Lower leg skin (tissue), 4 donors: ENCODE results near the gene UBE2J2. TPM values are rescaled to one million over a fixed set of nuclear protein-coding genes. Genes with fewer than 3 reads are reported as not detected.

Experiments used
- DNase-seq, 2 donors: peaks; one replicate each; pipeline ENCODE4 v3.0.0-alpha.2; 2019; ENCODE audit warnings: low spot score in 2 of 2
- H3K4me3 ChIP-seq: fragments of 200-600 bp; sonication (generic); 2 replicates; pipeline ENCODE4 v1.5.1; 2017; ENCODE audit warnings: mild to moderate bottlenecking, low read depth; ENCODE audit not compliant: poor library complexity, severe bottlenecking
- CTCF ChIP-seq, 3 donors: fragments of 450-650 bp; IDR thresholded peaks; one replicate each; pipeline ENCODE4 v1.5.1; 2016; ENCODE audit warnings: antibody characterized with exemption in 3 of 3, mild to moderate bottlenecking in 3 of 3, moderate library complexity in 2 of 3
- POLR2A ChIP-seq, 2 donors: fragments of 450-650 bp; IDR thresholded peaks; one replicate each; pipeline ENCODE4 v1.6.1; 2016 to 2017; ENCODE audit warnings: antibody characterized with exemption in 2 of 2, mild to moderate bottlenecking in 1 of 2, moderate library complexity in 1 of 2
- WGBS, 2 donors: methylation state at CpG; one replicate each; pipeline ENCODE4 v1.1.5; 2018; 5-methylcytosine and 5-hydroxymethylcytosine counted together
- intact Hi-C: fragments of 100-400 bp; cut with DNase I; formaldehyde crosslinking; loops from one replicate; pipeline ENCODE4 v1.15.0; 2023; ENCODE audit warnings: low total_unique reads
- microRNA-seq, 2 donors: library from miRNA; unstranded; fragments of <30 nt; microRNA quantifications; one replicate each; pipeline ENCODE4, GENCODE V29; 2016; ENCODE audit warnings: borderline replicate concordance in 2 of 2, borderline number of aligned reads in 1 of 2
- total RNA-seq, 4 donors: library from RNA; depleted of rRNA; stranded (reverse); fragments of >200 nt; gene quantifications; one replicate each; pipeline ENCODE4 v1.1.0, GENCODE V29; 2016

UBE2J2 gene
- total RNA-seq, 4 donors from 2014 or later, result 49.0 to 72.8 (median 54.0) TPM

GRCh38 chr1:1205769-1206375 is 67.8 kb downstream of the UBE2J2 start:
- WGBS, 2 donors, result 10 to 22% methylated on average over 6 to 21 of the region's 31 CpGs
- H3K4me3 ChIP-seq, result no peak overlapping the region
- TF ChIP-seq POLR2A (IDR thresholded peaks at IDR 0.05) (no peak), CTCF (IDR thresholded peaks at IDR 0.05) (no peak)
- no peak for DNase-seq
- intact Hi-C loops, result no loop called here

- no peak overlapping the region for H3K4me3 ChIP-seq
- TF ChIP-seq POLR2A (IDR thresholded peaks at IDR 0.05), result no peak
- TF ChIP-seq CTCF (IDR thresholded peaks at IDR 0.05), result no peak
- no peak for DNase-seq
- 68 to 82% methylated on average over 6 to 16 of the region's 19 CpGs for WGBS, 2 donors
- intact Hi-C loops, result no loop called here
Measured at GRCh38 chr1:1204998-1205768, 68.5 kb downstream of the UBE2J2 start.

- 84 to 96% methylated on average over 7 to 8 of the region's 8 CpGs for WGBS, 2 donors
- intact Hi-C loops, result no loop called here
- H3K4me3 ChIP-seq, result no peak overlapping the region
- no peak for DNase-seq
- TF ChIP-seq POLR2A (IDR thresholded peaks at IDR 0.05) (no peak), CTCF (IDR thresholded peaks at IDR 0.05) (no peak)
Measured at GRCh38 chr1:1204425-1204920, 69.2 kb downstream of the UBE2J2 start.

Small RNA genes lying within 50 kb of the gene (microRNA-seq; reads per million reads assigned to microRNA genes)
- gene MIR6726, result 1.7 to 2.7 reads per million in 2 donors
- gene MIR6727, result 0 reads per million in 2 donors

Other genes with a start within 250 kb of the UBE2J2 start
- 10 to 100 TPM in 2 of 4 donors, 1 to 10 TPM in 2; 9.4 to 19.5 (median 10.5) TPM for gene RNF223, start 199.5 kb downstream of the UBE2J2 start, total RNA-seq
- 10 to 100 TPM; 16.1 to 36.0 (median 21.5) TPM for gene C1orf159, start 157.8 kb downstream of the UBE2J2 start, total RNA-seq
- not detected for gene TTLL10, start 100.0 kb downstream of the UBE2J2 start, total RNA-seq
- gene TNFRSF18, start 67.3 kb downstream of the UBE2J2 start, total RNA-seq, result 10 to 100 TPM; 19.8 to 36.8 (median 25.8) TPM
- gene TNFRSF4, start 59.7 kb downstream of the UBE2J2 start, total RNA-seq, result 1 to 10 TPM in 1 of 4 donors, under 1 TPM in 1, not detected in 2; 0.69 to 1.4 TPM
- 100 to 1,000 TPM in 2 of 4 donors, 10 to 100 TPM in 2; 81.7 to 121 (median 104) TPM for gene SDF4, start 41.9 kb downstream of the UBE2J2 start, total RNA-seq
- gene B3GALT6, start 41.6 kb downstream of the UBE2J2 start, total RNA-seq, result 10 to 100 TPM; 12.8 to 26.1 (median 18.9) TPM
- gene C1QTNF12, start 27.1 kb downstream of the UBE2J2 start, total RNA-seq, result 1 to 10 TPM in 2 of 4 donors, under 1 TPM in 1, not detected in 1; 0.46 to 9.8 (median 5.9) TPM
- gene SCNN1D, start 6.6 kb upstream of the UBE2J2 start, total RNA-seq, result 1 to 10 TPM in 2 of 4 donors, under 1 TPM in 2; 0.84 to 5.3 (median 1.4) TPM
- gene ACAP3, start 34.1 kb upstream of the UBE2J2 start, total RNA-seq, result 100 to 1,000 TPM in 3 of 4 donors, 10 to 100 TPM in 1; 98.8 to 189 (median 115) TPM
- gene PUSL1, start 34.7 kb upstream of the UBE2J2 start, total RNA-seq, result 10 to 100 TPM; 42.3 to 62.1 (median 53.7) TPM
- 100 to 1,000 TPM; 101 to 185 (median 105) TPM for gene INTS11, start 50.8 kb upstream of the UBE2J2 start, total RNA-seq
- 10 to 100 TPM; 51.0 to 62.9 (median 57.4) TPM for gene CPTP, start 50.9 kb upstream of the UBE2J2 start, total RNA-seq
- 1 to 10 TPM in 2 of 4 donors, under 1 TPM in 2; 0.38 to 1.4 (median 0.79) TPM for gene TAS1R3, start 57.4 kb upstream of the UBE2J2 start, total RNA-seq
- 100 to 1,000 TPM in 3 of 4 donors, 10 to 100 TPM in 1; 92.0 to 163 (median 113) TPM for gene DVL1, start 75.6 kb upstream of the UBE2J2 start, total RNA-seq
- gene MXRA8, start 84.7 kb upstream of the UBE2J2 start, total RNA-seq, result 10 to 100 TPM; 34.1 to 76.1 (median 35.9) TPM
- gene AURKAIP1, start 101.4 kb upstream of the UBE2J2 start, total RNA-seq, result 100 to 1,000 TPM in 3 of 4 donors, 10 to 100 TPM in 1; 97.3 to 140 (median 114) TPM
- gene CCNL2, start 125.5 kb upstream of the UBE2J2 start, total RNA-seq, result 100 to 1,000 TPM; 122 to 249 (median 142) TPM
- 100 to 1,000 TPM in 3 of 4 donors, 10 to 100 TPM in 1; 83.4 to 122 (median 106) TPM for gene MRPL20, start 133.4 kb upstream of the UBE2J2 start, total RNA-seq
- gene ANKRD65, start 147.4 kb upstream of the UBE2J2 start, total RNA-seq, result 10 to 100 TPM in 1 of 4 donors, 1 to 10 TPM in 3; 3.1 to 10.9 (median 6.2) TPM
- gene VWA1, start 161.8 kb upstream of the UBE2J2 start, total RNA-seq, result 10 to 100 TPM; 26.5 to 36.4 (median 30.1) TPM
- gene ATAD3C, start 175.8 kb upstream of the UBE2J2 start, total RNA-seq, result 1 to 10 TPM in 1 of 4 donors, under 1 TPM in 3; 0.17 to 2.1 (median 0.63) TPM
- 10 to 100 TPM; 13.0 to 40.3 (median 17.1) TPM for gene ATAD3B, start 197.9 kb upstream of the UBE2J2 start, total RNA-seq
- 10 to 100 TPM; 23.2 to 33.3 (median 26.9) TPM for gene ATAD3A, start 238.3 kb upstream of the UBE2J2 start, total RNA-seq